GM19467 (cell line): Measurements from ENCODE around the gene STK39.
A peak's percentile ranks its signal among the peaks of the same experiment; 100 is the strongest.
"Not testable (repeated sequence)": the region's sequence is repeated elsewhere in the genome, so short reads cannot be mapped to it uniquely, and the experiment has no call there.

Source experiments
- ATAC-seq: cut with Tn5 transposase; IDR thresholded peaks from one replicate; pipeline ENCODE4 v1.9.1; 2021; ENCODE audit warnings: mild to moderate bottlenecking, moderate library complexity; ENCODE audit not compliant: unreplicated experiment

Gene STK39

GRCh38 chr2:168143813-168144212 lies 103.6 kb downstream of the STK39 start:
- ATAC-seq, result no peak

GRCh38 chr2:168140892-168141291 lies 106.5 kb downstream of the STK39 start:
- no peak for ATAC-seq

GRCh38 chr2:168139852-168140251 lies 107.5 kb downstream of the STK39 start:
- ATAC-seq, result no peak

- no peak for ATAC-seq
Observed at GRCh38 chr2:168138901-168139300, 108.5 kb downstream of the STK39 start.

- no peak for ATAC-seq
Observed at GRCh38 chr2:168138374-168138773, 109.0 kb downstream of the STK39 start.

GRCh38 chr2:168137510-168138180 lies 109.8 kb downstream of the STK39 start:
- ATAC-seq, result no peak

GRCh38 chr2:168136392-168136977 lies 110.9 kb downstream of the STK39 start:
- ATAC-seq, result peak; percentile 59

- no peak for ATAC-seq
Observed at GRCh38 chr2:168135630-168136029, 111.8 kb downstream of the STK39 start.

GRCh38 chr2:168135121-168135520 lies 112.3 kb downstream of the STK39 start:
- ATAC-seq, result no peak

- ATAC-seq, result no peak
Observed at GRCh38 chr2:168134485-168134884, 112.9 kb downstream of the STK39 start.

GRCh38 chr2:168132389-168132788 lies 115.0 kb downstream of the STK39 start:
- no peak for ATAC-seq

- ATAC-seq, result no peak
Observed at GRCh38 chr2:168130346-168130745, 117.0 kb downstream of the STK39 start.

- ATAC-seq, result no peak
Observed at GRCh38 chr2:168127371-168127770, 120.0 kb downstream of the STK39 start.

- ATAC-seq, result not testable (repeated sequence)
Observed at GRCh38 chr2:168122210-168122609, 125.2 kb downstream of the STK39 start.

GRCh38 chr2:168120730-168121129 lies 126.7 kb downstream of the STK39 start:
- no peak for ATAC-seq

- no peak for ATAC-seq
Observed at GRCh38 chr2:168120310-168120709, 127.1 kb downstream of the STK39 start.

- peak; percentile 48 for ATAC-seq
Observed at GRCh38 chr2:168119515-168120141, 127.8 kb downstream of the STK39 start.

- no peak for ATAC-seq
Observed at GRCh38 chr2:168118733-168119514, 128.5 kb downstream of the STK39 start.

GRCh38 chr2:168116448-168116847 lies 130.9 kb downstream of the STK39 start:
- no peak for ATAC-seq

GRCh38 chr2:168114619-168115018 lies 132.8 kb downstream of the STK39 start:
- no peak for ATAC-seq

GRCh38 chr2:168114040-168114439 lies 133.4 kb downstream of the STK39 start:
- ATAC-seq, result no peak

- no peak for ATAC-seq
Observed at GRCh38 chr2:168107322-168107721, 140.1 kb downstream of the STK39 start.
